OCI-LY1 (cell line): ENCODE measurements around the gene ZNF536.
"Not testable (repeated sequence)": the region's sequence is repeated elsewhere in the genome, so short reads cannot be mapped to it uniquely, and the experiment has no call there.

Experiments used
- H2AFZ ChIP-seq: fragments of 200-600 bp; sonication (generic), shearing (Covaris generic); 2 replicates; pipeline ENCODE4 v1.6.0; 2014; ENCODE audit warnings: antibody characterized with exemption, mild to moderate bottlenecking, low read length
- H3F3A ChIP-seq: fragments of 200-600 bp; sonication (generic), shearing (Covaris generic); 2 replicates; pipeline ENCODE4 v1.6.0; 2014; ENCODE audit warnings: mild to moderate bottlenecking, antibody characterized with exemption, low read length, moderate library complexity; ENCODE audit not compliant: insufficient read depth
- H3K27ac ChIP-seq: fragments of 200-600 bp; sonication (generic); 2 replicates; pipeline ENCODE4 v1.5.1; 2014; ENCODE audit warnings: low read length, mixed run types, mild to moderate bottlenecking, low read depth; ENCODE audit not compliant: poor library complexity, severe bottlenecking
- H3K27me3 ChIP-seq: fragments of 200-600 bp; sonication (generic); 2 replicates; pipeline ENCODE4 v1.6.0; 2014; ENCODE audit warnings: antibody characterized with exemption, mild to moderate bottlenecking, low read length, moderate library complexity; ENCODE audit not compliant: insufficient read depth
- H3K36me3 ChIP-seq: fragments of 200-600 bp; sonication (generic); 2 replicates; pipeline ENCODE4 v1.6.1; 2014; ENCODE audit warnings: mild to moderate bottlenecking, antibody characterized with exemption, low read length, moderate library complexity, mixed read lengths; ENCODE audit not compliant: insufficient read depth
- H3K4me1 ChIP-seq: fragments of 200-600 bp; sonication (generic); 2 replicates; pipeline ENCODE4 v1.5.1; 2014; ENCODE audit warnings: mild to moderate bottlenecking, low read length, moderate library complexity; ENCODE audit not compliant: insufficient read depth, severe bottlenecking
- H3K4me2 ChIP-seq: fragments of 200-600 bp; sonication (generic), shearing (Covaris generic); 2 replicates; pipeline ENCODE4 v1.6.1; 2014; ENCODE audit warnings: low read length
- H3K4me3 ChIP-seq: fragments of 200-600 bp; sonication (generic); 2 replicates; pipeline ENCODE4 v1.5.1; 2014; ENCODE audit warnings: low read length, low read depth, mild to moderate bottlenecking, mixed read lengths; ENCODE audit not compliant: poor library complexity, severe bottlenecking
- H3K79me2 ChIP-seq: fragments of 200-600 bp; shearing (Covaris generic); 2 replicates; pipeline ENCODE4 v1.6.1; 2016; ENCODE audit warnings: mixed run types, low read length, mixed read lengths; ENCODE audit not compliant: insufficient read depth
- H3K9ac ChIP-seq: fragments of 200-600 bp; sonication (generic), shearing (Covaris generic); 2 replicates; pipeline ENCODE4 v1.6.1; 2014; ENCODE audit warnings: mild to moderate bottlenecking, low read length, mixed read lengths
- H3K9me2 ChIP-seq: fragments of 200-600 bp; sonication (generic), shearing (Covaris generic); 2 replicates; pipeline ENCODE4 v1.6.1; 2014; ENCODE audit warnings: low read depth, mild to moderate bottlenecking, low read length, mixed read lengths
- H3K9me3 ChIP-seq: fragments of 200-600 bp; shearing (Covaris generic); 2 replicates; pipeline ENCODE4 v1.6.1; 2014; ENCODE audit warnings: low read length, mixed read lengths
- H4K20me1 ChIP-seq: fragments of 200-600 bp; sonication (generic), shearing (Covaris generic); 2 replicates; pipeline ENCODE4 v1.6.0; 2016; ENCODE audit warnings: mild to moderate bottlenecking, low read length; ENCODE audit not compliant: insufficient read depth
- EZH2 ChIP-seq: fragments of 200-600 bp; sonication (generic), shearing (Covaris generic); IDR thresholded peaks from 2 replicates; pipeline ENCODE4 v1.8.0; 2017; ENCODE audit warnings: borderline replicate concordance, mixed run types, mild to moderate bottlenecking, antibody characterized with exemption, low read length, moderate library complexity, mixed read lengths
- TF ChIP-seq, protein P1 (sequence below): fragments of 200-600 bp; sonication (generic), shearing (Covaris generic); IDR thresholded peaks from 2 replicates; pipeline ENCODE4 v1.5.1; 2017; ENCODE audit warnings: mild to moderate bottlenecking, antibody characterized with exemption, low read length, moderate library complexity, mixed read lengths

ZNF536 gene

DNA sequence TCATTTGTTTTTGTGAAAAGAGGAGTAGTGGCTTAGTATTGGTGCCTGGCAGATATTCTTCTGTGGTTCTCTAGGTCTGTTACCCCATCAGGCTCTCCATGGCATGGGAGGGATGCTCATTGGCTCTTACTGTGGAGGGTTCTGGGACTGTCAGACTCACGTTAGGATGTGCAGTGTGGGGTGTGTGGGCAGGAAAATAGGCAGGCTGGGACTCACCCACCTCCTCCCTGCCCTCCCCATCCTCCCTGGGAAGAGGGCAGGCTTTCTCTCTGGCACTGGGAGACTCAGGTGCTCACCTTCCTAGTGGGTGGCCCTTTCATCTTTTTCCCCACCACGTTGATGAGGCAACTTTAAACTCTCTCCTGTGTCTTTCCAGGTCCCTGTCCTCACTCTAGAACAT lies 44.2 kb downstream of the ZNF536 start:
- Histone ChIP-seq H3K9me2 (no peaks in the 10 kb centered on the region), H3F3A (no peaks in the 10 kb centered on the region), H3K27ac (no peak overlapping the region), H3K79me2 (no peaks in the 10 kb centered on the region), H3K36me3 (no peaks in the 10 kb centered on the region), H3K4me1 (no peaks in the 10 kb centered on the region), H3K4me2 (no peak overlapping the region), H2AFZ (no peak overlapping the region), H3K4me3 (no peak overlapping the region), H3K27me3 (no peaks in the 10 kb centered on the region), H4K20me1 (no peaks in the 10 kb centered on the region), H3K9ac (no peak overlapping the region), H3K9me3 (no peaks in the 10 kb centered on the region)
- TF ChIP-seq, protein P1, sequence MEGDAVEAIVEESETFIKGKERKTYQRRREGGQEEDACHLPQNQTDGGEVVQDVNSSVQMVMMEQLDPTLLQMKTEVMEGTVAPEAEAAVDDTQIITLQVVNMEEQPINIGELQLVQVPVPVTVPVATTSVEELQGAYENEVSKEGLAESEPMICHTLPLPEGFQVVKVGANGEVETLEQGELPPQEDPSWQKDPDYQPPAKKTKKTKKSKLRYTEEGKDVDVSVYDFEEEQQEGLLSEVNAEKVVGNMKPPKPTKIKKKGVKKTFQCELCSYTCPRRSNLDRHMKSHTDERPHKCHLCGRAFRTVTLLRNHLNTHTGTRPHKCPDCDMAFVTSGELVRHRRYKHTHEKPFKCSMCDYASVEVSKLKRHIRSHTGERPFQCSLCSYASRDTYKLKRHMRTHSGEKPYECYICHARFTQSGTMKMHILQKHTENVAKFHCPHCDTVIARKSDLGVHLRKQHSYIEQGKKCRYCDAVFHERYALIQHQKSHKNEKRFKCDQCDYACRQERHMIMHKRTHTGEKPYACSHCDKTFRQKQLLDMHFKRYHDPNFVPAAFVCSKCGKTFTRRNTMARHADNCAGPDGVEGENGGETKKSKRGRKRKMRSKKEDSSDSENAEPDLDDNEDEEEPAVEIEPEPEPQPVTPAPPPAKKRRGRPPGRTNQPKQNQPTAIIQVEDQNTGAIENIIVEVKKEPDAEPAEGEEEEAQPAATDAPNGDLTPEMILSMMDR = no peak
- no peak for TF ChIP-seq EZH2

DNA sequence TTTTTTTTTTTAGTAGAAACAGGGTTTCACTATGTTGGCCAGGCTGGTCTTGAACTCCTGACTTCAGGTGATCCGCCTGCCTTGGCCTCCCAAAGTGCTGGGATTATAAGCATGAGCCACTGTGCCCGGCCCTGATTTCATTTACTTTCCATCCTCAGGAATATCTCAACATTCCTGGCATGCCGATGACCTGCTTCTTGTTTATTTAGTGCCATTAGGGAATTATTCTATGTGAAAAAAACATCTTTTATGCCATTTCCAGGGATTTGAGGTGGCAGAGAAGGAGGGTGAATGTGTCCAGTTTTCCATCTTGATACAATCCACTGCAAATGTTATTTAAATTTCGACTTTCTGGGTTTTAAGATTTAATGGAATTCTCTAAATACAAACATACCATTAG lies 45.0 kb downstream of the ZNF536 start:
- not testable (repeated sequence) for H3K4me2 ChIP-seq, H3K27ac ChIP-seq, H3K9ac ChIP-seq, H3K79me2 ChIP-seq, H3K9me2 ChIP-seq, H3K36me3 ChIP-seq, H3K9me3 ChIP-seq, H2AFZ ChIP-seq, H3K4me3 ChIP-seq, H3K27me3 ChIP-seq, H3F3A ChIP-seq, H4K20me1 ChIP-seq, H3K4me1 ChIP-seq

DNA sequence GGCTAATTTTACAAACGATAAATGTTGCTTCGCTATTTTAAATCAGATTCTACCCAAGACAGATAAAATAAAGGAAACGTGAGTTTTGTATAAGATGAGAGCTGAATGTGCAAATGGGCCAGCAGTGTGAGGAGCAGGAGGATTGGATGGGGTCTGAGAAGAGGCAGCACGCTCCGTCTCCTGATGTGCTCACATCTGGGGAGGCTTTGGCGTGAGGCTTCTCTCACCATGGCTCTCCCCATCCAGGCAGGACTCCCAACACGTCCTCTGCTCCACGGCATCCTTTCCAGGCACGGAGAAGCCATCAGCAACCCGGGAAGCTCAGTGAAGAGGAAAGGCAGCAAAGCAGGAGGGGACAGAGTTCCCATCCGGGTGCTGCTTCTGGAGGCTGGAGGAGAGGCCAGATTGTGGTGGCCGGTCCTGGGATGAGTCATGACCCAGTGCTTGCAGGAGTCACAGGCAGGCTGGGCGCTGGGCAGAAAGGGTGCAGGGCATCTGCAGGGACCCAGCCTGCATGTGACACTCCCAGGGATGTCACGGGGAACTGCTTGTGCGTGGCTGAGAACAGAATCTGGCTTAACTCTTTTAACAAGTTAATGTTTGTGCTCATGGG lies 47.5 kb downstream of the ZNF536 start:
- H3K4me3 ChIP-seq = no peak overlapping the region
- H3F3A ChIP-seq = no peaks in the 10 kb centered on the region
- no peaks in the 10 kb centered on the region for H3K9me2 ChIP-seq
- no peaks in the 10 kb centered on the region for H3K4me1 ChIP-seq
- no peaks in the 10 kb centered on the region for H3K27me3 ChIP-seq
- no peak overlapping the region for H3K9ac ChIP-seq
- H3K79me2 ChIP-seq = no peaks in the 10 kb centered on the region
- H3K36me3 ChIP-seq = no peaks in the 10 kb centered on the region
- H2AFZ ChIP-seq = no peak overlapping the region
- H4K20me1 ChIP-seq = no peaks in the 10 kb centered on the region
- TF ChIP-seq, protein P1 = no peak
- TF ChIP-seq EZH2 = no peak
- no peak overlapping the region for H3K27ac ChIP-seq
- no peaks in the 10 kb centered on the region for H3K9me3 ChIP-seq
- no peak overlapping the region for H3K4me2 ChIP-seq

DNA sequence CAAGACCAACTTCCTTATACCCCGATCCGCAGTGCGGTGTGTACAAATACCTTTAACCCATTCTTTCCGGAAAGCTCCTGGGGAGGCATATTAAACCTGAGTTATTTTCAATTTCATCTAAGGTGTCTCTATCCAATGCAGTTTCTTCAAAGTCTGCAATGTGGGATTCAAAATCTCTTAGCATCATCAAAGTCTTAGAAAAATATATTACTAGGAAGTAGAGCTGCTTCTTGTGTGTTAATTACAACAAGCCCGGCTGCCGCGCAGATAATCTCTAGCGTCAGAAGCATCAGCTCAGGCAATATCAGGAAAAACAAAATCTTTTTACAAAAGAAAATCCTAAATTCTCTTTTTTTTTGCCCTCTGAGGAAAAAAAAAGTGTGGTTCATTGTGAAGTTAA lies 48.1 kb downstream of the ZNF536 start:
- Histone ChIP-seq H3K9me3 (no peaks in the 10 kb centered on the region), H3K9me2 (no peaks in the 10 kb centered on the region)

More for the DNA sequence above, 48.1 kb downstream of the ZNF536 start:
- TF ChIP-seq EZH2 = no peak
- TF ChIP-seq, protein P1 = no peak
- no peak overlapping the region for H3K4me3 ChIP-seq
- no peak overlapping the region for H3K4me2 ChIP-seq
- H3K36me3 ChIP-seq = no peaks in the 10 kb centered on the region
- no peaks in the 10 kb centered on the region for H3K27me3 ChIP-seq
- H3K9ac ChIP-seq = no peak overlapping the region
- H3K79me2 ChIP-seq = no peaks in the 10 kb centered on the region
- H3K4me1 ChIP-seq = no peaks in the 10 kb centered on the region
- no peak overlapping the region for H3K27ac ChIP-seq
- H4K20me1 ChIP-seq = no peaks in the 10 kb centered on the region
- H3F3A ChIP-seq = no peaks in the 10 kb centered on the region
- no peak overlapping the region for H2AFZ ChIP-seq
